ENCODE data around the gene MCHR1. TPM values are rescaled to one million over a fixed set of nuclear protein-coding genes. Genes with fewer than 3 reads are reported as not detected.
"Not testable (repeated sequence)": the region's sequence is repeated elsewhere in the genome, so short reads cannot be mapped to it uniquely, and the experiment has no call there.

The MCHR1 gene
- total RNA-seq, 4 donors from 2014 or later = 0.95 TPM; not detected in 3

GRCh38 chr22:40653361-40653760 is 25.9 kb upstream of the MCHR1 start:
- intact Hi-C loops (cut with DNase I; ENCODE audit: low total_unique reads) = loop anchor here (5.0 to 10.0 kb wide), 6 partner anchors 141 to 611 kb away; partner anchors contain the start of genes ADSL, SLC25A17, ST13 and XPNPEP3
- Histone ChIP-seq H3K4me3 (no peak overlapping the region), H3K36me3 (no peaks in the 10 kb centered on the region), H3K9me3 (no peaks in the 10 kb centered on the region), H3K27ac (peak overlapping the region; percentile 94 to 99 (median 97)), H3K4me1 (peaks cover 37% of the 10 kb centered on the region in 2 donors), H3K27me3 (no peaks in the 10 kb centered on the region)
- in situ Hi-C loops (cut with MboI; ENCODE audit: low sequenced_read_pairs in 4 of 4) = no loop called here
- TF ChIP-seq POLR2A (IDR thresholded peaks at IDR 0.05) (no peak), CTCF (IDR thresholded peaks at IDR 0.05 in 4 of 5, conservative IDR thresholded peaks at IDR 0.05 in 1 of 5) (no peak)
- no peak for DNase-seq
- no peak for ATAC-seq

GRCh38 chr22:40654522-40655167 is 24.6 kb upstream of the MCHR1 start:
- peak overlapping the region in 2 of 4 donors; percentile 10 to 26 for H3K4me3 ChIP-seq

GRCh38 chr22:40655941-40656340 is 23.3 kb upstream of the MCHR1 start:
- DNase-seq; ATAC-seq; H3K4me3 ChIP-seq; H3K27me3 ChIP-seq; in situ Hi-C loops (cut with MboI; ENCODE audit: low sequenced_read_pairs in 4 of 4); H3K36me3 ChIP-seq; H3K9me3 ChIP-seq: not testable (repeated sequence)
- Histone ChIP-seq H3K27ac (peak overlapping the region in 1 of 4 donors; percentile 98), H3K4me1 (peaks cover 36 to 37% of the 10 kb centered on the region in 2 donors)
- intact Hi-C loops (cut with DNase I; ENCODE audit: low total_unique reads) = loop anchor here (10.0 kb wide), 1 partner anchor 199 kb away; the partner anchor contains the start of genes ST13 and XPNPEP3

More at GRCh38 chr22:40654522-40655167, 24.6 kb upstream of the MCHR1 start:
- DNase-seq = peak; percentile 65 to 80
- Histone ChIP-seq H3K4me1 (peaks cover 37% of the 10 kb centered on the region in 2 donors), H3K27ac (peak overlapping the region; percentile 94 to 99 (median 97)), H3K9me3 (no peaks in the 10 kb centered on the region), H3K36me3 (no peaks in the 10 kb centered on the region), H3K27me3 (no peaks in the 10 kb centered on the region)
- ATAC-seq = peak; percentile 68 to 75
- TF ChIP-seq CTCF (IDR thresholded peaks at IDR 0.05 in 4 of 5, conservative IDR thresholded peaks at IDR 0.05 in 1 of 5) (peak; percentile 24 to 49 (median 39)), POLR2A (IDR thresholded peaks at IDR 0.05) (no peak)
- in situ Hi-C loops (cut with MboI; ENCODE audit: low sequenced_read_pairs in 4 of 4) = no loop called here
- intact Hi-C loops (cut with DNase I; ENCODE audit: low total_unique reads) = loop anchor here (5.0 to 10.0 kb wide), 6 partner anchors 142 to 612 kb away; partner anchors contain the start of genes ADSL, SLC25A17, ST13 and XPNPEP3

- peaks cover 30 to 31% of the 10 kb centered on the region in 2 donors for H3K4me1 ChIP-seq
- H3K9me3 ChIP-seq; DNase-seq; ATAC-seq; H3K27me3 ChIP-seq; H3K27ac ChIP-seq; H3K4me3 ChIP-seq; in situ Hi-C loops (cut with MboI; ENCODE audit: low sequenced_read_pairs in 4 of 4); H3K36me3 ChIP-seq: not testable (repeated sequence)
- intact Hi-C loops (cut with DNase I; ENCODE audit: low total_unique reads) = loop anchor here (10.0 kb wide), 1 partner anchor 198 kb away; the partner anchor contains the start of genes ST13 and XPNPEP3
These were observed 22.6 kb upstream of the MCHR1 start for GRCh38 chr22:40656651-40657050.

- Histone ChIP-seq H3K9me3 (no peaks in the 10 kb centered on the region), H3K27me3 (no peaks in the 10 kb centered on the region), H3K4me3 (no peak overlapping the region), H3K36me3 (no peaks in the 10 kb centered on the region), H3K27ac (no peak overlapping the region), H3K4me1 (peaks cover 11% of the 10 kb centered on the region in 2 donors)
- ATAC-seq (no peak), DNase-seq (no peak)
- intact Hi-C loops (cut with DNase I; ENCODE audit: low total_unique reads) = loop anchor here (10.0 kb wide), 1 partner anchor 196 kb away; the partner anchor contains the start of genes ST13 and XPNPEP3
- TF ChIP-seq POLR2A (IDR thresholded peaks at IDR 0.05) (no peak), CTCF (IDR thresholded peaks at IDR 0.05 in 4 of 5, conservative IDR thresholded peaks at IDR 0.05 in 1 of 5) (no peak)
- in situ Hi-C loops (cut with MboI; ENCODE audit: low sequenced_read_pairs in 4 of 4) = no loop called here
These were observed 20.1 kb upstream of the MCHR1 start for GRCh38 chr22:40659166-40659565.

Measured in gastrocnemius medialis (tissue), 4 donors.